Right lobe of liver (tissue), 4 donors: ENCODE measurements around the gene STT3A.

Source experiments
- POLR2A ChIP-seq: fragments of 450-650 bp; IDR thresholded peaks from one replicate; pipeline ENCODE4 v1.6.1; 2017; ENCODE audit warnings: antibody characterized with exemption, mild to moderate bottlenecking
- TF ChIP-seq, protein P1 (sequence below), 4 donors: fragments of 200-600 bp in 3 of 4; fragments of 450-650 bp in 1 of 4; IDR thresholded peaks; one replicate each; pipeline versions ENCODE4 v1.5.1 to v1.8.0; 2016 to 2022; ENCODE audit warnings: antibody characterized with exemption in 4 of 4, mild to moderate bottlenecking in 2 of 4
- donor health status: DM: no; HTN: no; CAD: no.
- donor health status: DM: no; HTN: no; CAD: no.
- donor health status: DM: no; HTN: yes; CAD: no.

DNA sequence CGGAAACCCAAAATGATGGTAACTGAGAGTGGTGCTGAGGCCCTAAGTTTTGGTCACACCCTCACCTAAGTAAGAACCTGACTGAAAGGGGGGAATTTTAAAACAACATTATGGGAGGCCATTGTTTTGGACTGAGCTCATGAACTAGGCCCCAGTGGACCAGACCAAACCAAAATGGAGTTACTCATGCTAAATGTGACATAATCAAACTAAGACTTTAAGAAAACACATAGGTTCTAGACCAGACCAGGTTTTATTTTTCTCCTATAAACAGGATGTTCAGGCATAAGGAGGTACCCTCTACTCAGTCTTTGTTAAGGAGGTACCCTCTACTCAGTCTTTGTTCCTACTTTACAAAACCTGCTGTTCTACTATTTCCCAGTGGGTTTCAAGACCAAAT, 30.7 kb upstream of the STT3A start:
- TF ChIP-seq, protein P1, sequence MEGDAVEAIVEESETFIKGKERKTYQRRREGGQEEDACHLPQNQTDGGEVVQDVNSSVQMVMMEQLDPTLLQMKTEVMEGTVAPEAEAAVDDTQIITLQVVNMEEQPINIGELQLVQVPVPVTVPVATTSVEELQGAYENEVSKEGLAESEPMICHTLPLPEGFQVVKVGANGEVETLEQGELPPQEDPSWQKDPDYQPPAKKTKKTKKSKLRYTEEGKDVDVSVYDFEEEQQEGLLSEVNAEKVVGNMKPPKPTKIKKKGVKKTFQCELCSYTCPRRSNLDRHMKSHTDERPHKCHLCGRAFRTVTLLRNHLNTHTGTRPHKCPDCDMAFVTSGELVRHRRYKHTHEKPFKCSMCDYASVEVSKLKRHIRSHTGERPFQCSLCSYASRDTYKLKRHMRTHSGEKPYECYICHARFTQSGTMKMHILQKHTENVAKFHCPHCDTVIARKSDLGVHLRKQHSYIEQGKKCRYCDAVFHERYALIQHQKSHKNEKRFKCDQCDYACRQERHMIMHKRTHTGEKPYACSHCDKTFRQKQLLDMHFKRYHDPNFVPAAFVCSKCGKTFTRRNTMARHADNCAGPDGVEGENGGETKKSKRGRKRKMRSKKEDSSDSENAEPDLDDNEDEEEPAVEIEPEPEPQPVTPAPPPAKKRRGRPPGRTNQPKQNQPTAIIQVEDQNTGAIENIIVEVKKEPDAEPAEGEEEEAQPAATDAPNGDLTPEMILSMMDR (IDR thresholded peaks at IDR 0.05) = no peak
- TF ChIP-seq POLR2A = no peak
